GM21576 (cell line): ENCODE data around the gene DDX20.
"Not testable (repeated sequence)": the region's sequence is repeated elsewhere in the genome, so short reads cannot be mapped to it uniquely, and the experiment has no call there.

ENCODE experiments used
- ATAC-seq: cut with Tn5 transposase; IDR thresholded peaks from one replicate; pipeline ENCODE4 v1.9.1; 2021; ENCODE audit warnings: mild to moderate bottlenecking, moderate library complexity; ENCODE audit not compliant: unreplicated experiment

DDX20 gene

DNA sequence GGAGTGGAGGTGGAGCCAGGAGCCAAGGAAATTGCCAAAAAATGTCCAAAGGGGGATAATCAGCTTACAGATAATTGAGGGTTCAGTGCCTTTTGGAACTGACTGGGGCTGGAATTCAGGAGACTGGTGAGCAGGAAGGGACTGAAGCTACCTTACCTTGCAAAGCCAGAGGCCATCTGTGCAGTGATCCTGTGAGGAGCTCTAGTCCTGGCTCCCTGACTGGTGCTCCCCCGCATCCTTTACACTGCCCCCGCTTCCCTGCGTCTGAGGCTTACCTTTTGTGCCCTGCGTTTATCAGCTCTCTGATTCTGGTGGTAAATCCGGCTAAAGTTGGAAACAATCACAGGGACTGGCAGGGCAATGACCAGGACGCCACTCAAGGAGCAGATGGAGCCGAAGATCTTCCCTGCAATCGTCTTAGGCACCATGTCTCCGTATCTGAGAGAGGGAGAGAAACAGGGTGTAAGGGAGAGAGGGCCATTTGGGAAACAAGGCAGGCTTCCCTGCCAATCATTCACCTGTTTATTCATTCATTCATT, 31.0 kb downstream of the DDX20 start:
- no peak for ATAC-seq

DNA sequence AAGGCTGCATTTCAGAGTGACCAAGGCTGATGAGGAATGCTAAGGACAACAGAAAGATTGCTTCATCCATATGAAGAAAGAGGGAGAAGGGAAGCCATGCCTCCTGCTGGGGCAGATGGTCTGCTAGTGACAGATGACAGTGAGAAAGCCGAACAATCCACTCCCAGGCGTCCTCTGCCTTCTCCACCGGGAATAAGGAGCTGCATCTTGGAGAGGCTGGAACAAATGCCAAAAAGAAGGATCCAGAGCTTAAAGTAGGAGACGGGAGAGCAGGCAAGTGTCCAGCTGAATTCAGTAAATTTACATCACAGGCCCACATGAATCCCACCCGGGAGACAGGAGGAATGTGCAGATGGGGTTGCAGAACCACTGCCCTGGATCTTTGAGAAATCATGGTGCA, 33.4 kb downstream of the DDX20 start:
- ATAC-seq, result no peak

DNA sequence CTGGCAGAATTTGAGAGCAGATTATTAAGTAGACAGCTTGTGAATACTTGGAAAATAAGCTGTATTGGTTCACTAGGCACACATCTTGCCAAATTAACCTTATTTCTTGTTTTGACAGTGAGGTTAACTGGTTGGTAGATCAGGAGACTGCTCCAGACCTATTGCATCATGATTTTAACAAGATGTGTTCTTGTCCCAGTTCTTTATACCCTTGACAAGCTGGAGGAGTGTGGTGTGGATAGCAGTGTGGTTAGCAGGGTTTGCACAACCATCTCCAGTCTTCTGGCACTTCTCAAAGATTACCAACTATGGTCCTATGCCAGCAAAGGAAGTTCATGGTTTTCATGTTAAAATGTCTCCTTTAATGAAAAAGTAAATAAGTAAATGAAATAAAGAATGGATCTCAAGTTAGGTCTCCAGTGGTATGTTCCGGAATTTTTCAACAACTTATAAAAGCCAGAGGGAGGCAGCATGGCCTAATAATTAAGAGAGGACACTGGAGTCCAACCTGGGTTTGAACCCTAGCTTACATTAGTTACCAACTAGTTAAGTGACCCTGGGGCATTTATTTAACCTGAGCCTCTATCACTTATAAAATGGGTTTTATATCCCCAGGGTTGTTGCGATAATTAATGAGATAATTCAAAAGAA, 34.1 kb downstream of the DDX20 start:
- no peak for ATAC-seq

GRCh38 chr1:111791776-111792175, 36.1 kb downstream of the DDX20 start:
- ATAC-seq, result no peak

DNA sequence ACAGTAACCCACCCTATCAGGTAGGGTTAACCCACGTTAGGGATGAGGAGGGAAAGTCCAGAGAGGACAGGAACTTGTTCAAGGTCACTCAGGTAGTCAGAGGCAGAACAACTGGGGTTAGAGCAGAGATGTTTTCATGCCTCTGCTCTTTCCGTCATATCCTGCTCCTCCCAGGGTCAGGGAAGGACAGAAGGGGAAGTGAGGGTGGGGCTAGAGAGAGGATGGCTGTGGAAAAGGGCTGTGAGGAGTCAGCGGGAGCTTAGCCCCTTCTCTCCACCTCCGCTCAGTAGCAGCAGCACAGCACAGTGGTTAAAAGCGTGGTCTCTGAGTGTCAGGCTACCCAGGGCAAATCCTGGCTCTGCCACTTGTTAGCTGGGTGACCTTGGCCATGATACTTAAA, 36.5 kb downstream of the DDX20 start:
- ATAC-seq, result no peak

DNA sequence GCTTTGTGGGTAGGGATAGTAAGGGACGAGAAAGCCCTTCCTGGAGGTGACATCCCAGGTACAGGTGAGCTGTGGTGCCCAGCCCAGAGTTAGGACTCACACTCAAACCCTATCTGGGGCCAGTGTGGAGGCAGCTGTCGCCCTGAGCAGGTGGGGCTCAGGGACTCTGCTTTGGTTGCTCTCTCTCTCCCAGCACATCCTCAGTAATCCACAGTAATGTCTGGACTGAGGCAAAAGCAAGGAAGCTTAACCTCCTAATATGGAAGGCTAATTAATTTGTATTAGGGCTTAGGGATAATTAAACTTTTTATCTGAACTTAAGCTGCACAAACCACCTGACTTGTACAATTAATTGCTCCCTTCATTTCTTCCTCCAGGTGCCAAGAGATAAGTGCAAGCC, 38.2 kb downstream of the DDX20 start:
- no peak for ATAC-seq

- no peak for ATAC-seq
These were observed 39.7 kb downstream of the DDX20 start for GRCh38 chr1:111795401-111795800.

- no peak for ATAC-seq
These were observed 42.9 kb downstream of the DDX20 start for GRCh38 chr1:111798580-111798979.

DNA sequence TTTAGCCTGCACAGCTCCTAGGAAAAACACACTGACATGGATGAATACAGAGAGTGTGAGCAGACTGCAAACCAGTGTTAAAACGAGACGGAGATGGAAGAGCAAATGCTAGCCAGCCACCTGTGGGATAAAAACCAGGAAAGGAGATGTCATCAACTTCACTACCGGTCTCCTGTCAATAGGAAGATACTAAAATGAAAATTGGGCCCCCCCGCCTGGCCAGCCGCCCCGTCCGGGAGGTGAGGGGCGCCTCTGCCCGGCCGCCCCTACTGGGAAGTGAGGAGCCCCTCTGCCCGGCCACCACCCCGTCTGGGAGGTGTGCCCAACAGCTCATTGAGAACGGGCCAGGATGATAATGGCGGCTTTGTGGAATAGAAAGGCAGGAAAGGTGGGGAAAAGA, 44.0 kb downstream of the DDX20 start:
- not testable (repeated sequence) for ATAC-seq

DNA sequence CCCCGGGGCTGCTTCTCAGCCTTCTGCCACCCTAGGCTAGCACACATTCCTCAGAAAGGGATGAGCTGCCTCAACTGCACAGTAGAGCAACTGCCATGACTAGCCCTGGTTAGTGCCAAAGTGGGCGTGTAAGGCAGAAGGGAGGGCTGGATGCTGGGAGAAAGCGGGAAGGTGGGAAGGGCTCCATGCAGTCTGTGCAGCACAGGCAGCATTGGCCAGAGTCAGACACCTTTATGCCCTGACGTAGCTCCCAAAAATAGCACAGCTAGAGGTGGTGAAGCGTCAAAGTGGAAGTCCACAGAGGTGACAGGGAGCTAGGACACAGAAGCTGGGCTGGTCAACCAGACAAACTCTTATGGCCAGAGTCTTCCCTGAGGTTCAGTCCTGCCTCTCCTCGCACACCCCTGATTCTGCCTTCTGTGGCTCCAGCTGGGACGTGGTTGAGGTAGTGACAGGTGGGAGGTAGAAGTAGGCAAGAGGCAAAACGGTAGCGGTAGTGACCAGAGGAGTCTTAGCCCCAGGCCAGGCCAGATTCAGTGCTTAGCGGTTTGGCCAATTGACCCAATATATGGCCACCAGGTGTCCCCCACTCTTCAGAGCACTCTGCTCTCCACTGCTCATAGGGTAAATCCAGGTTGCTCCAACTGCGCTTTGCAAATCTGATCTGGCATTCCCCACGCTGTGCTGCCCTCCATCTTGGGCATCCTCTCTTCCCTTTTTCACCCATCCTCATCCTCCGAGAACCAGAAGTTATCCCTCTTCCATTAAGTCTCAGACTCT, 45.6 kb downstream of the DDX20 start:
- no peak for ATAC-seq

DNA sequence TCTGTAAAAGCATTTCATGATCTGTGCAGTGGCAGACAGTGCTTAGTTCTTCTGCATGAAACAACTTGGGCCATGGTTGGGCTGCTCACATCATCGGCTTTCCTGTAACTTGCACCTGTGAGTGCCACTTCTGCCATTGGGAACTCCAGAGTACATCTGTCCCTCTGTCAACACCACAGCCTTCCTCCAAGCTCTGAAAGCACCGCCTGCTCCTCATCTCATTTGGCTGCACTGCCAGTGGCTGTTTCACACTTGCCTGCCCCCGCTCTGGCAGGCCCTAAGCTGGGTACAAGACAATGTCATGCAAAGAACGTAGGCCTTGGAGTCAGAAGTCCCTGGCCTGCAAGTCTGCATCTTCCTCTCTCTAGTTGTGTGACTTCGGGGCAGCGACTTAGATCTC, 46.4 kb downstream of the DDX20 start:
- ATAC-seq, result no peak

GRCh38 chr1:111802984-111803383, 47.3 kb downstream of the DDX20 start:
- ATAC-seq, result no peak

GRCh38 chr1:111803951-111804350, 48.2 kb downstream of the DDX20 start:
- no peak for ATAC-seq

DNA sequence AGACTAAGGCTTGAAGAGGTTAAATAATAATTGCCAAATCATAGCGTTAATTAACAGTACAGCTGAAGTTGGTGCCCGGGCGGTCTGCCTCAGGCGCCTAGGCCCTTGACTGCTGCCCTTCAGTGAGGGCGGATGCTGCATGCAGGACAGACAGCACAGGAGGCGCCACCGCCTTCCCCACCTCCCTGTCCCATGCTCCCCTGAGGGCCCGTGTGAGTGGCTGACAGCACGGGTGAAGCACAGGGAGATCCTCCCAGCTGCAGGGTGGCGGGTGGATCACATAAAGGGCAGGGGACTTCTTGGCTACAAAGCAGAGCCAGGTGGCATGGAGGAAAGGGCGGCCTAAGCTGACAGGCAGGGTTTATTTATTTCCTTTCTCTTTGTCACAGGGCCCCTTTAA, 49.1 kb downstream of the DDX20 start:
- ATAC-seq, result no peak

GRCh38 chr1:111805251-111805650, 49.5 kb downstream of the DDX20 start:
- no peak for ATAC-seq

- no peak for ATAC-seq
These were observed 56.2 kb downstream of the DDX20 start for GRCh38 chr1:111811891-111812290.

GRCh38 chr1:111812306-111812705, 56.6 kb downstream of the DDX20 start:
- ATAC-seq, result no peak

- ATAC-seq, result no peak
These were observed 58.0 kb downstream of the DDX20 start for GRCh38 chr1:111813440-111814304.

DNA sequence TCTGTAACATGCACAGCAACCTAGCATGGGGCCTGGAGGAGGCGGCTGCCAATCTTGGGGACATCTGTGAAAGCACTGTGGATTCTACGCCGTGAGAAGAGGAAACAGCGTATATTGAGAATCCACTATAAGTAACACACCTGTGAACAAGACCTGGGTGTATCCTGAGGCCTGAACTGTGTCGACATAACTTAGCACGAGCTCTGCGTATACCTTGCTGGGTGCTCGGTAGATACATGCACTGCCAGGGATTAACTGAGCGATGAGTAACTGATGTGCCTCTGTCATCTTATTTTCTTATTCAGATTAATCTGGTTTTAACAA, 58.6 kb downstream of the DDX20 start:
- no peak for ATAC-seq

DNA sequence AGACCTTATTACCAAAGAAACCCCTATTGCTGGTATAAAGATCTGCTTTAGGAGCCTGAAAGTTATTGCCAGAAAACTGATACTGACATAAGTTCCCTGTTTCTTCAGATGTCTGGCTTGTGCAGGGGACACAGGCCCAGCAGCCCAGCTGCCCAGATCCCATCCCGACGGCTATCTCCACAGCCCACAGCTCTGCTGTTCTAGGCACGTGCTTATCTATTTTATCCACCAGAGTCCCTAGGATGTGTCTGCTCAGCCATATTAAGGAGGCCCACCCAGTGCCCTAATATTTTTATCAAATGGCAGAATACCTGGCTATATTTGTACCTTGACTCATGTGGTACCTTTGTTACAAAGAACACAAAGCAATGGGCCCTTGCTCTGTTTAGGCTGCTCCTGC, 58.9 kb downstream of the DDX20 start:
- ATAC-seq, result no peak
